Measurements from ENCODE around the gene DNM2.
A peak's percentile ranks its signal among the peaks of the same experiment; 100 is the strongest.
"Not testable (repeated sequence)": the region's sequence is repeated elsewhere in the genome, so short reads cannot be mapped to it uniquely, and the experiment has no call there.

DNM2 gene

GRCh38 chr19:10818301-10819123, 100.6 kb downstream of the DNM2 start:
- no peak for DNase-seq

GRCh38 chr19:10819124-10820060, 101.5 kb downstream of the DNM2 start:
- DNase-seq: no peak

GRCh38 chr19:10820173-10820572, 102.3 kb downstream of the DNM2 start:
- no peak for DNase-seq

- DNase-seq: no peak
These were observed 105.8 kb downstream of the DNM2 start for GRCh38 chr19:10823690-10824089.

GRCh38 chr19:10826231-10826630, 108.4 kb downstream of the DNM2 start:
- DNase-seq: no peak

GRCh38 chr19:10826846-10827245, 109.0 kb downstream of the DNM2 start:
- no peak for DNase-seq

GRCh38 chr19:10828981-10829821, 111.3 kb downstream of the DNM2 start:
- DNase-seq: no peak

GRCh38 chr19:10829967-10830366, 112.1 kb downstream of the DNM2 start:
- no peak for DNase-seq

GRCh38 chr19:10830370-10830769, 112.5 kb downstream of the DNM2 start:
- DNase-seq: no peak

- DNase-seq: no peak
These were observed 113.3 kb downstream of the DNM2 start for GRCh38 chr19:10830931-10831779.

- DNase-seq: no peak
These were observed 114.4 kb downstream of the DNM2 start for GRCh38 chr19:10831987-10832938.

- no peak for DNase-seq
These were observed 115.0 kb downstream of the DNM2 start for GRCh38 chr19:10832939-10833296.

- no peak for DNase-seq
These were observed 117.3 kb downstream of the DNM2 start for GRCh38 chr19:10835089-10835753.

GRCh38 chr19:10835754-10836478, 118.0 kb downstream of the DNM2 start, which contains the start of gene TMED1:
Gene TMED1 (minus strand): TSS chr19:10836212. CDS start chr19:10836191, 21 bp downstream.
- peak; percentile 100 for DNase-seq

GRCh38 chr19:10836479-10837330, 118.8 kb downstream of the DNM2 start:
- peak; percentile 96 for DNase-seq

- DNase-seq: not testable (repeated sequence)
These were observed 119.8 kb downstream of the DNM2 start for GRCh38 chr19:10837649-10838048.

- no peak for DNase-seq
These were observed 120.5 kb downstream of the DNM2 start for GRCh38 chr19:10838377-10838776.
